Mammary epithelial cell (primary cell): ENCODE results near the gene PUS3.

Source experiments
- EZH2 ChIP-seq: IDR thresholded peaks from 2 replicates; pipeline ENCODE4 v1.6.1; 2012; ENCODE audit warnings: low read length, inconsistent platforms, borderline replicate concordance
- TF ChIP-seq, protein P1 (sequence below), 2 donors: IDR thresholded peaks in 1 of 2; conservative IDR thresholded peaks in 1 of 2; 2 replicates each; pipeline ENCODE4 v1.5.1; 2011 to 2012; ENCODE audit warnings: inconsistent platforms in 2 of 2, low read length in 2 of 2, mild to moderate bottlenecking in 2 of 2, control low read depth in 1 of 2, low read depth in 1 of 2; ENCODE audit not compliant: insufficient read depth in 1 of 2; ENCODE audit errors: extremely low read depth in 1 of 2

DNA sequence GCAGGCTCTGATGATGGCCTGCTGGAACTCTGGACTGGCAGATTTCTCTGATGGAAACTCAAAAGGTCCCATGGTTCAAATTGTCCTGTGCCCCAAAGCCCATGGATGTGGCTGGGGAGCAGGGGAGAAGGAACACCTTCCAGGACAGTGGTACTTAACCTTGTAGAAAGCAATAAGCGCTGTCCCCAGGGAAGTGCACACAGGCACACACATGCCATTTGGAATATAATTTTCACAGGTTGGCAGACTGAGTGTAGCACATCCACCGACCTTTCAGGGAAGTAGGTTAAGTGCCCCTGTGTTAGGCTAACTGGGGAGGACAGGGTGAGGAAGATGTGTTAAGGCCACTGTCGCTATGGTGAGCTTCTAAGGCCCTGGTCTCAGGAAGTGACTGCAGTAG is 19.1 kb upstream of the PUS3 start:
- TF ChIP-seq, protein P1, sequence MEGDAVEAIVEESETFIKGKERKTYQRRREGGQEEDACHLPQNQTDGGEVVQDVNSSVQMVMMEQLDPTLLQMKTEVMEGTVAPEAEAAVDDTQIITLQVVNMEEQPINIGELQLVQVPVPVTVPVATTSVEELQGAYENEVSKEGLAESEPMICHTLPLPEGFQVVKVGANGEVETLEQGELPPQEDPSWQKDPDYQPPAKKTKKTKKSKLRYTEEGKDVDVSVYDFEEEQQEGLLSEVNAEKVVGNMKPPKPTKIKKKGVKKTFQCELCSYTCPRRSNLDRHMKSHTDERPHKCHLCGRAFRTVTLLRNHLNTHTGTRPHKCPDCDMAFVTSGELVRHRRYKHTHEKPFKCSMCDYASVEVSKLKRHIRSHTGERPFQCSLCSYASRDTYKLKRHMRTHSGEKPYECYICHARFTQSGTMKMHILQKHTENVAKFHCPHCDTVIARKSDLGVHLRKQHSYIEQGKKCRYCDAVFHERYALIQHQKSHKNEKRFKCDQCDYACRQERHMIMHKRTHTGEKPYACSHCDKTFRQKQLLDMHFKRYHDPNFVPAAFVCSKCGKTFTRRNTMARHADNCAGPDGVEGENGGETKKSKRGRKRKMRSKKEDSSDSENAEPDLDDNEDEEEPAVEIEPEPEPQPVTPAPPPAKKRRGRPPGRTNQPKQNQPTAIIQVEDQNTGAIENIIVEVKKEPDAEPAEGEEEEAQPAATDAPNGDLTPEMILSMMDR (conservative IDR thresholded peaks at IDR 0.05 in 1 of 2, IDR thresholded peaks at IDR 0.05 in 1 of 2; ENCODE audit: extremely low read depth in 1 of 2, insufficient read depth in 1 of 2, low read depth in 1 of 2, low read length in 2 of 2): no peak
- no peak for TF ChIP-seq EZH2
